Osteocyte (in vitro differentiated cells): Measurements from ENCODE around the gene PBX2. TPM values are rescaled to one million over a fixed set of nuclear protein-coding genes. Genes with fewer than 3 reads are reported as not detected.
"Not testable (repeated sequence)": the region's sequence is repeated elsewhere in the genome, so short reads cannot be mapped to it uniquely, and the experiment has no call there.

Experiments
- DNase-seq: peaks from one replicate; pipeline ENCODE4 v3.0.0; 2021; ENCODE audit warnings: mixed read lengths; ENCODE audit not compliant: unreplicated experiment; ENCODE audit errors: extremely low spot score
- H3K27ac Mint-ChIP-seq: one replicate; pipeline ENCODE4 v1.8.0; 2021; ENCODE audit warnings: mild to moderate bottlenecking, mixed read lengths; ENCODE audit not compliant: unreplicated experiment
- H3K27me3 Mint-ChIP-seq: one replicate; pipeline ENCODE4 v1.8.0; 2021; ENCODE audit warnings: mixed read lengths; ENCODE audit not compliant: unreplicated experiment
- H3K36me3 Mint-ChIP-seq: one replicate; pipeline ENCODE4 v1.8.0; 2021; ENCODE audit warnings: mixed read lengths; ENCODE audit not compliant: unreplicated experiment
- H3K4me1 Mint-ChIP-seq: one replicate; pipeline ENCODE4 v1.8.0; 2021; ENCODE audit warnings: mixed read lengths; ENCODE audit not compliant: unreplicated experiment
- H3K4me3 Mint-ChIP-seq: one replicate; pipeline ENCODE4 v1.8.0; 2021; ENCODE audit warnings: mild to moderate bottlenecking, moderate library complexity, mixed read lengths; ENCODE audit not compliant: unreplicated experiment
- H3K9me3 Mint-ChIP-seq: one replicate; pipeline ENCODE4 v1.8.0; 2021; ENCODE audit warnings: mixed read lengths; ENCODE audit not compliant: unreplicated experiment
- CTCF ChIP-seq: fragments of 200-600 bp; sonication (generic); IDR thresholded peaks from 2 replicates; pipeline ENCODE4 v1.5.0; 2021; ENCODE audit warnings: antibody characterized with exemption, mild to moderate bottlenecking, moderate library complexity
- total RNA-seq: library from RNA; stranded (reverse); gene quantifications from 2 replicates; pipeline ENCODE4 v1.2.1, GENCODE V29; 2021

The PBX2 gene
- total RNA-seq, 1 donor from 2014 or later: 77.1 TPM

DNA sequence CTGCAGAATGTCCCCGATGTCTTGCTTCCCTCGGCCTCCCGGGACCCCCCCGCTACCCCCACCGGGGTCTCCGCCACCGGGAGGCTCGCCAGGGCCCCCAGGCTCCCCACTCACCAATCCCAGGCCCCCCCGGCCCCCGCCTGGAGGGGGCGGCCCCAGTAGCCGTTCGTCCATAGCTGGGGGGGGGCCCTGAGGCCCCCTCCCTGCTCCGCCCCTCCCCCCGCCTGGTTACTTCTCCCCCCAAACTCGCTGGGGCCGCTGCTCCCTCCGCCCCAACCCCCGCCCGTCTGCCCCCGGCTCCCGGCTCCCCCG, 304 bp downstream of the PBX2 start:
- peaks cover 19% of the 10 kb centered on the region for H3K36me3 Mint-ChIP-seq
- no peaks in the 10 kb centered on the region for H3K27me3 Mint-ChIP-seq
- TF ChIP-seq CTCF: no peak
- no peaks in the 10 kb centered on the region for H3K9me3 Mint-ChIP-seq
- H3K4me1 Mint-ChIP-seq: peaks cover 58% of the 10 kb centered on the region
- DNase-seq: no peak
- peak overlapping the region; percentile 94 for H3K27ac Mint-ChIP-seq
- peak overlapping the region; percentile 91 for H3K4me3 Mint-ChIP-seq

- Mint-ChIP-seq H3K4me1 (peaks cover 57% of the 10 kb centered on the region), H3K4me3 (peak overlapping the region; percentile 91), H3K36me3 (peaks cover 19% of the 10 kb centered on the region), H3K27me3 (no peaks in the 10 kb centered on the region), H3K9me3 (no peaks in the 10 kb centered on the region), H3K27ac (peak overlapping the region; percentile 94)
- peak; percentile 83 for DNase-seq
- no peak for TF ChIP-seq CTCF
Observed at GRCh38 chr6:32189069-32189741, 797 bp downstream of the PBX2 start.

- no peak for TF ChIP-seq CTCF
- Mint-ChIP-seq H3K27me3 (no peaks in the 10 kb centered on the region), H3K9me3 (no peaks in the 10 kb centered on the region), H3K4me3 (peak overlapping the region; percentile 91), H3K4me1 (peaks cover 57% of the 10 kb centered on the region), H3K36me3 (peaks cover 19% of the 10 kb centered on the region), H3K27ac (peak overlapping the region; percentile 94)
- no peak for DNase-seq
Observed at GRCh38 chr6:32188381-32189068, 1.5 kb downstream of the PBX2 start.

GRCh38 chr6:32187725-32188380, 2.1 kb downstream of the PBX2 start:
- Mint-ChIP-seq H3K4me3 (peak overlapping the region; percentile 91), H3K4me1 (peaks cover 54% of the 10 kb centered on the region), H3K36me3 (peaks cover 19% of the 10 kb centered on the region), H3K27ac (peak overlapping the region; percentile 94)
- not testable (repeated sequence) for H3K9me3 Mint-ChIP-seq, DNase-seq, H3K27me3 Mint-ChIP-seq

GRCh38 chr6:32187009-32187709, 2.8 kb downstream of the PBX2 start:
- Mint-ChIP-seq H3K36me3 (peaks cover 19% of the 10 kb centered on the region), H3K4me1 (peaks cover 47% of the 10 kb centered on the region), H3K27ac (peak overlapping the region; percentile 76), H3K9me3 (no peaks in the 10 kb centered on the region), H3K4me3 (no peak overlapping the region), H3K27me3 (no peaks in the 10 kb centered on the region)
- TF ChIP-seq CTCF: no peak
- DNase-seq: no peak

DNA sequence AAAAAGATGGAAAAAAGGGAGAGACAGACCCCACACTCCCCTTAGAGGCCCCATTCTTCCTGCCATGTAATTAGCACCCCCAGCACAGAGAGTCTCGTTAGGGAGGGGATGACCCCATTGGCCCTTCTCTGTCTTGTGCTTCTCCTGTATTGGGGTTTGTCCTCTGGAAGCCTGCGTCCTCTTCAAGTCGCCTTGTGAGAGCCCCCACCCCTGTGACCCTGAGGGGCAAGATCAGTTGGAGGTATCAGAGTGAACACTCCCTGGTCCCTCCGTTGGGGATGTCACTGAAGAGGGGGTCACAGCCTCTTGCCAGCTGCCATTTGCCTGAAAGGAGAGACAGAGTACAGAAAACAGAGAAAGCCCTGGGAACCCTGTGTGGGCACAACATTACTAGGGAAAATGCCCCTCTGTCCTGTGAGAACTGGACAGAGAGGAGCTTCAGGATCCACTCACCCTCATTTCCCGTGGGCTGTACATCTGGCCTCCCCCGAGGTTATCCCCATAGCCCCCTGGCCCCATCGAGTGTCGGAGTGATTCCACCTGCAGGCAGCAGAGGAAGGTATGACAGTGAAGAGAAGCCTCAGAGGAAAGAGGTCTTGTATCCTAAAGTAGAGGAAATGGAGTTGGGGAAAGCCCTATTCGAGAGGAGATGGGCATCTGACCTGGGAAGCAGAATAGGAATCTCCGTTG, 3.7 kb downstream of the PBX2 start:
- peak overlapping the region; percentile 76 for H3K27ac Mint-ChIP-seq

GRCh38 chr6:32185681-32186131, 4.3 kb downstream of the PBX2 start:
- DNase-seq, H3K9me3 Mint-ChIP-seq, H3K27me3 Mint-ChIP-seq: not testable (repeated sequence)
- Mint-ChIP-seq H3K27ac (peak overlapping the region; percentile 76), H3K4me1 (peaks cover 35% of the 10 kb centered on the region), H3K4me3 (peak overlapping the region; percentile 26), H3K36me3 (peaks cover 26% of the 10 kb centered on the region)

More for the DNA sequence above, 3.7 kb downstream of the PBX2 start:
- not testable (repeated sequence) for H3K27me3 Mint-ChIP-seq, H3K9me3 Mint-ChIP-seq, DNase-seq
- peaks cover 40% of the 10 kb centered on the region for H3K4me1 Mint-ChIP-seq
- peaks cover 20% of the 10 kb centered on the region for H3K36me3 Mint-ChIP-seq
- H3K4me3 Mint-ChIP-seq: peak overlapping the region; percentile 26
